Right lobe of liver (tissue), 6 donors: Measurements from ENCODE around the gene MROH2B. TPM values are rescaled to one million over a fixed set of nuclear protein-coding genes. Genes with fewer than 3 reads are reported as not detected.

Experiments used
- ATAC-seq, 4 donors: fragments of 200-7000 bp; cut with Tn5 transposase; one replicate each; pipeline ENCODE4 v1.9.1; 2020; ENCODE audit warnings: mild to moderate bottlenecking in 4 of 4, moderate library complexity in 4 of 4
- DNase-seq, 3 donors: peaks; one replicate each; pipeline ENCODE4 v3.0.0-alpha.2; 2020
- H3K27ac ChIP-seq, 3 donors: fragments of 200-600 bp; one replicate each; pipeline ENCODE4 v1.8.0; 2022
- H3K27me3 ChIP-seq, 2 donors: fragments of 200-600 bp; one replicate each; pipeline ENCODE4 v1.8.0; 2022
- H3K36me3 ChIP-seq, 4 donors: fragments of 200-600 bp; sonication (generic) in 1 of 4; one replicate each; pipeline versions ENCODE4 v1.5.1 to v1.8.0; 2017 to 2022; ENCODE audit warnings: control low read depth in 1 of 4
- H3K4me1 ChIP-seq, 4 donors: fragments of 200-600 bp; sonication (generic) in 1 of 4; one replicate each; pipeline versions ENCODE4 v1.5.1 to v1.8.0; 2017 to 2022; ENCODE audit warnings: control low read depth in 1 of 4
- H3K4me3 ChIP-seq, 3 donors: fragments of 200-600 bp; one replicate each; pipeline ENCODE4 v1.8.0; 2022
- H3K9me3 ChIP-seq, 4 donors: fragments of 200-600 bp; sonication (generic) in 1 of 4; one replicate each; pipeline versions ENCODE4 v1.5.1 to v1.8.0; 2017 to 2022; ENCODE audit warnings: control low read depth in 1 of 4
- POLR2A ChIP-seq: fragments of 450-650 bp; IDR thresholded peaks from one replicate; pipeline ENCODE4 v1.6.1; 2017; ENCODE audit warnings: antibody characterized with exemption, mild to moderate bottlenecking
- WGBS: methylation state at CpG from one replicate; pipeline ENCODE4 v1.1.6; 2018; ENCODE audit warnings: low coverage, low lambda C conversion rate; ENCODE audit not compliant: insufficient coverage; ENCODE audit errors: missing lambda C conversion rate; 5-methylcytosine and 5-hydroxymethylcytosine counted together
- intact Hi-C, 2 donors: fragments of 100-400 bp; cut with DNase I; formaldehyde crosslinking; loops; one replicate each; pipeline versions ENCODE4 v1.11.2 to v1.14.1; 2022
- long read RNA-seq: library from polyadenylated mRNA; unstranded; transcript quantifications from one replicate; pipeline ENCODE4 v2.0.0, GENCODE V29; 2019
- total RNA-seq, 6 experiments: library from RNA; depleted of rRNA in 2 of 6; stranded (reverse); fragments of >200 nt in 2 of 6; fragmentation: NEBNext Ultra II Directional in 3 of 6; extraction: Animal tissue kit (Norgen Biotek cat#: 25700) in 3 of 6; gene quantifications; one replicate each; pipeline versions ENCODE4 v1.1.0 to v1.2.4, GENCODE V29; 2016 to 2023
- TF ChIP-seq, protein P1 (sequence below), 4 donors: fragments of 200-600 bp in 3 of 4; fragments of 450-650 bp in 1 of 4; IDR thresholded peaks; one replicate each; pipeline versions ENCODE4 v1.5.1 to v1.8.0; 2016 to 2022; ENCODE audit warnings: antibody characterized with exemption in 4 of 4, mild to moderate bottlenecking in 2 of 4
- donor health status: DM: no; HTN: yes; CAD: no.
- donor health status: DM: no; HTN: no; CAD: no.
- donor health status: DM: no; HTN: no; CAD: no.
- donor health status: DM: no; HTN: yes; CAD: no.
- donor health status: DM: no; HTN: yes; CAD: no.

The MROH2B gene
- total RNA-seq: under 1 TPM in 2 of 6 experiments, not detected in 4; 0.73 to 0.84 TPM
- long read RNA-seq: 0 reads

DNA sequence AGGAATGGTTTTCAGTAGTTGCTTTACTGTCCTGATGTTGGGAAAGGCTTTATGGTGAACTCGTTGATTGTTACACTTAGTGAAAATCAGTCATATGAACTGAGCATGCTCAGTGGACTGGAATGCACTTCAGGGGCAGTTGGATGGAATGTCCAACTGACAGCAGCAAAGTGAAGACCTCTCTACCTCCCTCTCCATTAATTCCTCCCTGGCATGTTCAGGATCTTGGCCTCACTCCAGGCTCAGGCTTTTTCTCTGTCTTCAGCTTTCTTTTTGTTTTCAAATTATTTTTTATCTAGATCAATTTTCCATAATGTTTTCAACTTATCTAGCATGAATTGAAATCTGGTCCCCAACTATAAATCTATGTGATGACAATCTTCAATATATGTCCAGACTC is at the start of gene MROH2B:
TSS of gene MROH2B (minus strand) at position 101 of the 400 bp plus-strand sequence. CDS start 490 bp downstream, outside the sequence.
- Histone ChIP-seq H3K9me3 (no peaks in the 10 kb centered on the region), H3K4me3 (no peak within 1 kb of the TSS), H3K4me1 (no peaks in the 10 kb centered on the region), H3K27ac (no peak within 1 kb of the TSS), H3K27me3 (no peaks in the 10 kb centered on the region), H3K36me3 (no peaks in the 10 kb centered on the region)
- DNase-seq (no peak), ATAC-seq (no peak)
- WGBS: 78% methylated on average over 1 of the region's 1 CpG
- TF ChIP-seq, protein P1, sequence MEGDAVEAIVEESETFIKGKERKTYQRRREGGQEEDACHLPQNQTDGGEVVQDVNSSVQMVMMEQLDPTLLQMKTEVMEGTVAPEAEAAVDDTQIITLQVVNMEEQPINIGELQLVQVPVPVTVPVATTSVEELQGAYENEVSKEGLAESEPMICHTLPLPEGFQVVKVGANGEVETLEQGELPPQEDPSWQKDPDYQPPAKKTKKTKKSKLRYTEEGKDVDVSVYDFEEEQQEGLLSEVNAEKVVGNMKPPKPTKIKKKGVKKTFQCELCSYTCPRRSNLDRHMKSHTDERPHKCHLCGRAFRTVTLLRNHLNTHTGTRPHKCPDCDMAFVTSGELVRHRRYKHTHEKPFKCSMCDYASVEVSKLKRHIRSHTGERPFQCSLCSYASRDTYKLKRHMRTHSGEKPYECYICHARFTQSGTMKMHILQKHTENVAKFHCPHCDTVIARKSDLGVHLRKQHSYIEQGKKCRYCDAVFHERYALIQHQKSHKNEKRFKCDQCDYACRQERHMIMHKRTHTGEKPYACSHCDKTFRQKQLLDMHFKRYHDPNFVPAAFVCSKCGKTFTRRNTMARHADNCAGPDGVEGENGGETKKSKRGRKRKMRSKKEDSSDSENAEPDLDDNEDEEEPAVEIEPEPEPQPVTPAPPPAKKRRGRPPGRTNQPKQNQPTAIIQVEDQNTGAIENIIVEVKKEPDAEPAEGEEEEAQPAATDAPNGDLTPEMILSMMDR (IDR thresholded peaks at IDR 0.05): no peak
- TF ChIP-seq POLR2A: no peak
- intact Hi-C loops: no loop called here

DNA sequence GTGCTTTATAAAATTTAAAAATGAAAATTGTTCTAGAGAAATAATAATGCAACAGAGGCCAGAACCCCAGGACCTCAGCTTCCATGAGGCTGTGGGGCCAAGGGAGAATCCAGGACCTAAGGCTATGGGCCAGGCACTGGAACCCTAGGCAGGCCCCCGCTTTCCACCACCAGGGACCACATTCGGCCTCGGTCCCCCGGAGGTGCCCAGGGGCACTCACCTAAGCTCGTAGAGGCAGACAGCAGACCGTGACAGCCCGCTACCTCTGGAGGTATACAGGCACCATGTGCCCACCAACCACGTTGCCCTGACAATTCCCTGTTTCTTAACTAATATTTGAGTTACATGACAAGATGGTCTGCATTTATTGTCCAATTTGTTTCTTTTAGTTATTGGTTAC is 49.5 kb upstream of the MROH2B start:
- ATAC-seq (no peak), DNase-seq (no peak)
- intact Hi-C loops: no loop called here
- Histone ChIP-seq H3K4me3 (no peak overlapping the region), H3K27ac (no peak overlapping the region), H3K9me3 (no peaks in the 10 kb centered on the region), H3K36me3 (no peaks in the 10 kb centered on the region), H3K4me1 (no peaks in the 10 kb centered on the region), H3K27me3 (no peaks in the 10 kb centered on the region)
- no peak for TF ChIP-seq POLR2A
- TF ChIP-seq, protein P1 (IDR thresholded peaks at IDR 0.05): no peak
- 67% methylated on average over 1 of the region's 8 CpGs for WGBS

DNA sequence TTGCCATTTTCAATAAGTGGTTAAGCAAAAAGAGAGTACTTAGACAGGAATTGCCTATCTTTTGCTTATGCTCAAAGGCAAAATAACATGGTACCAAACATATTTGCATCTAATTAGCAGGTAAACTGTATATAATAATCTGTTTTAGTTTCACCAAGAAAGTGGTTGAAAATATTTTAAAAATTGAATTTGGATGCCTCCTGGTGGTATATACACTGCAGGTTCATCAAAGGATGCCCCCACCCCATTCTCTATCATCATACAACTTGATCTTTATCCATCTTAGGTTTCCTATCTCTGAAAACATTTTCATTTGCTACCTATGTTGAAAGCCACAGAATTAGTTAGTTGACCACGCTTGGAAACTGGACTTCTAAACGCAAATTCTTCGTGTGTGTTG is 47.0 kb upstream of the MROH2B start:
- H3K4me1 ChIP-seq: no peaks in the 10 kb centered on the region
- H3K9me3 ChIP-seq: no peaks in the 10 kb centered on the region
- DNase-seq: no peak
- H3K27me3 ChIP-seq: no peaks in the 10 kb centered on the region
- intact Hi-C loops: no loop called here
- H3K36me3 ChIP-seq: no peaks in the 10 kb centered on the region
- no peak overlapping the region for H3K4me3 ChIP-seq
- peak; percentile 23 to 62 (median 47) for ATAC-seq
- H3K27ac ChIP-seq: no peak overlapping the region
- 88% methylated on average over 3 of the region's 3 CpGs for WGBS
- TF ChIP-seq, protein P1 (IDR thresholded peaks at IDR 0.05): peak; percentile 24 to 40 (median 30)
- TF ChIP-seq POLR2A: no peak

DNA sequence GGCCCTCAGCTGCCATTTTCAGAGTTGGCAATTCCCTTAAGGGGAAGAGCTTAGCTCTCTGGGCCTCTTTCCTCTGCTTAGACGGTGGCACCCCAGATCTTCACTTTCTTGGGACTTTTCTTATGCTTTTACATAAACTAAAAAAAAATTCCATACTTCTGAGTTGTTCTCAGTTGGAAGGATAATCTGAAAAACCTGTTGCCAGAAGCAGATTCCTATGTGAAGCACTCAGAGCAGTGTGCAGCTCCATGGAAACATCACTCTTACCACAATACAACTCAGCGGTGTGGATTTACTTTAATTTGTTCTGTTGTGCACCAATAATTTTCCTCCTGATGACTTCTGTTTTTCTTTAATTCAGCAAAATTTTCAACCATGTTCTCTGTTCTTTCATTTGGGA is 44.1 kb upstream of the MROH2B start:
- Histone ChIP-seq H3K4me1 (no peaks in the 10 kb centered on the region), H3K27ac (no peak overlapping the region), H3K27me3 (no peaks in the 10 kb centered on the region), H3K4me3 (no peak overlapping the region), H3K9me3 (no peaks in the 10 kb centered on the region), H3K36me3 (no peaks in the 10 kb centered on the region)
- TF ChIP-seq, protein P1 (IDR thresholded peaks at IDR 0.05): no peak
- TF ChIP-seq POLR2A: no peak
- 94% methylated on average over 2 of the region's 2 CpGs for WGBS
- intact Hi-C loops: no loop called here
- no peak for DNase-seq
- no peak for ATAC-seq
